ENCODE measurements around the gene SLC35F3.

- TF ChIP-seq CTCF (IDR thresholded peaks at IDR 0.05), result no peak
- TF ChIP-seq POLR2A (IDR thresholded peaks at IDR 0.05), result no peak
- no peak for TF ChIP-seq POLR2AphosphoS5 (IDR thresholded peaks at IDR 0.05; ENCODE audit: insufficient read depth in 1 of 2, low read depth in 1 of 2)
These were observed 339.2 kb downstream of the SLC35F3 start for GRCh38 chr1:234243521-234244260.
